Measurements from ENCODE around the gene OTOA.

DNA sequence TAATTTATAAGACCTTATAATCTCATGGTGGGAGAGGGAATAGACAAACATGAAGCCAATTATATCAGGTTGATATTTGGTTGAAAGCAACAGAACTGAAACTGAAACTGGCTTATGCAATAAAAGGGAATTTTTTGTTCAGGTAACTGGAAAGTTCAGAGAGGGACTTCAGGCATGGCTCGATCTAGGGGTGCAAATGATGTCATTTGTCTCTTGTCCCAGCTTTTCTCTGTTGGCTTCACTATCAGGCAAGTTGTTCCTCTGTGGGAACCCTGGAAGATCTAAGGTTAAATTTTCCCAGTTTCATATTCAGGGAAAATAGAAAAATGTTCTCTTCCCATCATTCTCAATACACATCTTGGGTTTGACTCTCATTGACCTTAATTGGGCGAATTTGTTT is 59.8 kb downstream of the OTOA start:
- TF ChIP-seq, protein P1, sequence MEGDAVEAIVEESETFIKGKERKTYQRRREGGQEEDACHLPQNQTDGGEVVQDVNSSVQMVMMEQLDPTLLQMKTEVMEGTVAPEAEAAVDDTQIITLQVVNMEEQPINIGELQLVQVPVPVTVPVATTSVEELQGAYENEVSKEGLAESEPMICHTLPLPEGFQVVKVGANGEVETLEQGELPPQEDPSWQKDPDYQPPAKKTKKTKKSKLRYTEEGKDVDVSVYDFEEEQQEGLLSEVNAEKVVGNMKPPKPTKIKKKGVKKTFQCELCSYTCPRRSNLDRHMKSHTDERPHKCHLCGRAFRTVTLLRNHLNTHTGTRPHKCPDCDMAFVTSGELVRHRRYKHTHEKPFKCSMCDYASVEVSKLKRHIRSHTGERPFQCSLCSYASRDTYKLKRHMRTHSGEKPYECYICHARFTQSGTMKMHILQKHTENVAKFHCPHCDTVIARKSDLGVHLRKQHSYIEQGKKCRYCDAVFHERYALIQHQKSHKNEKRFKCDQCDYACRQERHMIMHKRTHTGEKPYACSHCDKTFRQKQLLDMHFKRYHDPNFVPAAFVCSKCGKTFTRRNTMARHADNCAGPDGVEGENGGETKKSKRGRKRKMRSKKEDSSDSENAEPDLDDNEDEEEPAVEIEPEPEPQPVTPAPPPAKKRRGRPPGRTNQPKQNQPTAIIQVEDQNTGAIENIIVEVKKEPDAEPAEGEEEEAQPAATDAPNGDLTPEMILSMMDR (conservative IDR thresholded peaks at IDR 0.05; ENCODE audit: low read length), result no peak
- no peak for TF ChIP-seq EZH2phosphoT487 (IDR thresholded peaks at IDR 0.05; ENCODE audit: borderline replicate concordance, low read depth, low read length)

All from OCI-LY7 (cell line).